Cardiac fibroblast (primary cell): ENCODE measurements around the gene CHAD.
A peak's percentile ranks its signal among the peaks of the same experiment; 100 is the strongest.

Experiments
- DNase-seq, 2 donors: peaks; one replicate each; pipeline versions ENCODE4 v3.0.0 to v3.0.0-alpha.2; 2010; ENCODE audit warnings: low read depth in 2 of 2
- H3K4me3 ChIP-seq, 2 donors: replicated peaks in 1 of 2; 1 replicate in 1 of 2; 2 replicates in 1 of 2; pipeline ENCODE4 v1.5.1; 2011; ENCODE audit warnings: low read depth in 2 of 2, low read length in 2 of 2, mild to moderate bottlenecking in 2 of 2, moderate library complexity in 1 of 2
- TF ChIP-seq, protein P1 (sequence below): IDR thresholded peaks from one replicate; pipeline ENCODE4 v1.5.1; 2011; ENCODE audit warnings: low read depth, mild to moderate bottlenecking, low read length, inconsistent platforms

CHAD gene

DNA sequence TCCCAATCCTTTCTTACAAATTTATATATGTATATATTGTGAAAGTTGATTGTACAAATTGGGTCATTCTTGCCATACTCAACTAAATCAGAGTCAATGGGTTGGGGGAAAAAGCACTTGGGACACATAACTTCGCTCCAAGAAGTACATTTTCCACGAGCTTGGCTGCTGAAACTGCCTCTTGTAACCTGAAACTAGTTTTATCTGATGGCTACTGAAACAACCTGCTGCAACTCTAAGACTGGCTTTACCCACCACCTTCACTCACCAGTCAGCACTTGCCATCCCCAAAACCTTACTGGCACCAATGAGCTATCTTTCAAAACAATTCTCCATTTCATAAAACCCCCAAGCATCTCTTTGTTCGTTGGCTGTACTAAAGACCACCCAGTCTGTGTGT is 25.1 kb upstream of the CHAD start:
- H3K4me3 ChIP-seq, result no peak overlapping the region
- TF ChIP-seq, protein P1, sequence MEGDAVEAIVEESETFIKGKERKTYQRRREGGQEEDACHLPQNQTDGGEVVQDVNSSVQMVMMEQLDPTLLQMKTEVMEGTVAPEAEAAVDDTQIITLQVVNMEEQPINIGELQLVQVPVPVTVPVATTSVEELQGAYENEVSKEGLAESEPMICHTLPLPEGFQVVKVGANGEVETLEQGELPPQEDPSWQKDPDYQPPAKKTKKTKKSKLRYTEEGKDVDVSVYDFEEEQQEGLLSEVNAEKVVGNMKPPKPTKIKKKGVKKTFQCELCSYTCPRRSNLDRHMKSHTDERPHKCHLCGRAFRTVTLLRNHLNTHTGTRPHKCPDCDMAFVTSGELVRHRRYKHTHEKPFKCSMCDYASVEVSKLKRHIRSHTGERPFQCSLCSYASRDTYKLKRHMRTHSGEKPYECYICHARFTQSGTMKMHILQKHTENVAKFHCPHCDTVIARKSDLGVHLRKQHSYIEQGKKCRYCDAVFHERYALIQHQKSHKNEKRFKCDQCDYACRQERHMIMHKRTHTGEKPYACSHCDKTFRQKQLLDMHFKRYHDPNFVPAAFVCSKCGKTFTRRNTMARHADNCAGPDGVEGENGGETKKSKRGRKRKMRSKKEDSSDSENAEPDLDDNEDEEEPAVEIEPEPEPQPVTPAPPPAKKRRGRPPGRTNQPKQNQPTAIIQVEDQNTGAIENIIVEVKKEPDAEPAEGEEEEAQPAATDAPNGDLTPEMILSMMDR, result no peak
- DNase-seq, result no peak

DNA sequence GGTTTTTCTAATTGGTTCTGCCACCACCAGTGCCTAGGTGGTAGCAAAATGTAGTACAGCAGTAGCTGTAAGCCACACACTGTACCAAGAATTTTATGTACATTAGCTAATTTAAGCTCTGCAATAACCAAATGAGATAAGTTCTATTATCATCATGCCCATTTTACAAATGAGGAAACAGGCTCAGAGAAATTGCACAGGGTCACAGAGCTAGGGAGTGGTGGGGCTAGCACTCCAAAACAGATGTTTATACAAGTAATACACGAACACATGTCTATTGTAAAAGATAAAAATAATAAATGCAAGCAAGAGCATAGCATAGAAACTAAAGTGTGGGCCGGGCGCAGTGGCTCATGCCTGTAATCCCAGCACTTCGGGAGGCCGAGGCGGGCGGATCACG is 23.5 kb upstream of the CHAD start:
- no peak for DNase-seq
- H3K4me3 ChIP-seq, result no peak overlapping the region
- TF ChIP-seq, protein P1, result no peak

DNA sequence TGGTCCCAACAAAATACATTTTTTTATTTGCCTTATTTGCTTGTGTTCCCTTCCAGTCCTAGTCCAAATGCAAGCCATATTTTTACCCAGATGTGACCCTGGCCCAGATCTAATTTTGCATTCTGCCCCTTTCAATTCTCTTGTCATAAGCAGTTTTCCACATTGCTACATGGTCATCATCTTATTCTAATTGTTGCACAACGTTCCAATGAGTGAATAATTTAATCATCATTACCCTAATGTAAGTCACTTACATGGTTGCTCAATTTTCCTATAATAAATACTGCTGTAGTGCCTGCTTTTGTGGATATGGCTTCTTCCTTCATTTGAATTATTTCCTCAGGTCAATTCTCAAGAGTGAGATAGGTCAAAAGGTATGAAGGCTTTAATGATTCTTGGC is 22.8 kb upstream of the CHAD start:
- TF ChIP-seq, protein P1, result no peak
- no peak for DNase-seq
- H3K4me3 ChIP-seq, result no peak overlapping the region

DNA sequence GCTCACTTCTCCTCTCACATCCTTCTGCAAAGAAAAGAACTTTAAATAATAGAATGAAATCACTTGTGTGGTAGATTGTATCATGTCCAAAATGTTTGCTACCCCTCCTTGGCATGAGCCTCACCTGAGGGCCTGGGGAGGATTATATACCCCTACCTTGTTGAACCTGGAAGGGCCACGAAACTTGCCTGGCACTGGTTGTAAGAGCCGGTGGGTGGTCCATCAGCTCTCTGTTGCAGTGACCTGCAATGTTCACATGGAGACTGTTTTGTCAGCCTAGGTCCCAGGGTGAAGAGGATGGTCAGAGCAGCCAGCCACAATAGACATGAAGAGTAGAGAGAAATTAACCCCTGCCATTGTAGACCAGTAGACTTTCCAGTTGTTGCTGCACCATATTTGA is 20.2 kb upstream of the CHAD start:
- H3K4me3 ChIP-seq, result no peak overlapping the region
- DNase-seq, result no peak
- TF ChIP-seq, protein P1, result no peak

DNA sequence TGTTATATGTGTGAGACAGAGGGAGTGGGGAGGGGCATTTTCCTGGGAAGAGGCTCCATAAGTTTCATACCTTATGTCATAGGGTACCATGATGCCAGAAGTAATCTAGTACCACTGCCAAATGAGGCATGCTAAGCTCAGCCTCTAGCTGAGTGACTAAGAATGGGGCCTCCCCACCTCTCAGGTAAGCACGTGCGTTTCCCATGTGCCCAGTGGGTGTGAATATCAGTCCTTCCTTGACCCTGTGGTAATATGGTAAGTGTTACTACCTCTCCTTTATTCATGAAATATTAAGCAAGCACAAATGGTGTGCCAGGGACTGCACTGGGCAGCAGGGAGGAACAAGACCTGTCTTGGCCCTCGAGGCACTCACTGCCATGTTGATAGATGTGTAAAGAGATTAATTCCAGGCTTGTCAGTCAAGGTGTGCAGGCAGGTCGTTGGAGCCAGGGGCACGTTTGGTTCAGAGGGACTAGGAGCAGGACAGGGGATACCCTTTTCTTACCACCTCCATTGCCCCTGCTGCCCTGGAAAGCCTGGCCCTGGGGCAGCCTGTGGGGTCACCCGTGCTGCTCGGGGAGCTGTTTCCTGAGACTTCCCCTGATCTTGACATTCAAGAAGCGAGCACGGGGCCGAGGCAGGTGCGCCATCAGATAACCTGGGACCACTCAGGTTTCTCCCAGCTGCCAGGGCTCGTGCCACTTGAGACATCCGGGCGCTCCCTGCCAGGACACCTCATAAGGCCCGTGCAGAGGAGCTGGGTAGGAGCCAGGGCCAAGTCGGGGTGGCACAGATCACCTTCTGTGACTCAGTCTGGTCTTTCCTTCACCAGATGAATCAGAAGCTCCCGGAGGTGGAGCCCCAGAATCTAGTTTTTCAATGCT is 18.8 kb upstream of the CHAD start:
- TF ChIP-seq, protein P1, result no peak
- peak in 1 of 2 donors; percentile 18 for DNase-seq
- H3K4me3 ChIP-seq, result no peak overlapping the region

DNA sequence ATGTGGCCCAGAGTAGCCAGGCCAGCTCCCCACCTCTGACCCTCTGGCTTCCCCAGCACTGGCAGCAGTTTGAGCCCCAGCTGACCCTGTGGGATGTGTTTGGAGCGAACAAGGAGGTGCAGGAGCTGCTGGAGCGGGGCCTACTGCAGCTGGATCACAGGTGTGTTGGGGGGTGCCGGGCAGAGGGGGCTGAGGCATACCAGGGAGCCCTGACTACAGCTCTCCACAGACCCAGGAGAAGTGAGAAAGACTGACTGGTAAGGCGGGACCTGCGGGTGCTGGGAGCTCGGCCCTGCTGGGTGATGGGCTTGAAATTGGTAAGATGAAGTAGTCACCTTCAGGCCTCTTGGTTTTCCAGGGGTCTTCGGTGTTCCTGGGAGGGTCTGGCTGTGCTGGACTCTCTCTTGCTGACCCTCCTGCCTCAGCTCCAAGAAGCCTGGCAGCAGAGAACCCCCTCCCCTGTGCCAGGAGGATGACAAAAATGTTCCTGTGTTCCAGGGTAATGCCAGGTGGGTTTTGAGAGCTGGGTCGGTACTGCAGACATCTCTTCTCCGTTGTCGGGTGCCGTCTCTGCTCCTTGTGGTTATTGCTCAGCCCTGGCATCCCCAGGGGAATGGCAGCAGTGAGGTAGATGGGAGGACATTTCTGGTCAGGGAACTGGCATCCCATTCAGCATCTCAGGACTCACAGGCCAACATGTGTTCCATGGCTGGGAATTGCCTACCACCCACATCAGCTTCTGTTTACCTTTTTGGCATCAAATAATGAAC is 15.9 kb upstream of the CHAD start:
- TF ChIP-seq, protein P1, result no peak
- no peak overlapping the region for H3K4me3 ChIP-seq
- DNase-seq, result no peak
